Heart right ventricle (tissue), 16 donors: ENCODE measurements around the gene TECPR1. TPM values are rescaled to one million over a fixed set of nuclear protein-coding genes. Genes with fewer than 3 reads are reported as not detected.

Experiments
- ATAC-seq, 8 donors: fragments of 200-7000 bp; cut with Tn5 transposase; one replicate each; pipeline ENCODE4 v1.9.1; 2020; ENCODE audit warnings: mild to moderate bottlenecking in 8 of 8, moderate library complexity in 8 of 8, moderate number of reproducible peaks in 1 of 8
- DNase-seq, 2 donors: peaks; one replicate each; pipeline ENCODE4 v3.0.0-alpha.2; 2020
- H3K27ac ChIP-seq, 10 donors: fragments of 200-600 bp; sonication (generic) in 2 of 10; one replicate each; pipeline versions ENCODE4 v1.5.0 to v1.8.0; 2020 to 2022; ENCODE audit warnings: mild to moderate bottlenecking in 3 of 10
- H3K27me3 ChIP-seq, 7 donors: fragments of 200-600 bp; one replicate each; pipeline ENCODE4 v1.8.0; 2021 to 2022; ENCODE audit warnings: mild to moderate bottlenecking in 2 of 7
- H3K36me3 ChIP-seq, 9 donors: fragments of 200-600 bp; sonication (generic) in 1 of 9; one replicate each; pipeline versions ENCODE4 v1.5.0 to v1.8.0; 2020 to 2022; ENCODE audit warnings: mild to moderate bottlenecking in 2 of 9
- H3K4me1 ChIP-seq, 9 donors: fragments of 200-600 bp; sonication (generic) in 1 of 9; one replicate each; pipeline versions ENCODE4 v1.5.0 to v1.8.0; 2020 to 2022; ENCODE audit warnings: mild to moderate bottlenecking in 4 of 9
- H3K4me3 ChIP-seq, 10 donors: fragments of 200-600 bp; sonication (generic) in 2 of 10; one replicate each; pipeline versions ENCODE4 v1.5.0 to v1.8.0; 2020 to 2022; ENCODE audit warnings: mild to moderate bottlenecking in 7 of 10, moderate library complexity in 2 of 10
- H3K9me3 ChIP-seq, 11 donors: fragments of 200-600 bp in 10 of 11; sonication (generic) in 2 of 11; one replicate each; pipeline versions ENCODE4 v1.5.0 to v1.8.0; 2013 to 2022; ENCODE audit warnings: mild to moderate bottlenecking in 2 of 11, control low read depth in 1 of 11, moderate library complexity in 1 of 11
- WGBS, 2 donors: extraction: QIAGEN DNeasy Blood & Tissue Kit; methylation state at CpG; one replicate each; pipeline ENCODE4 v1.1.7; 2013; ENCODE audit warnings: inconsistent platforms in 1 of 2; 5-methylcytosine and 5-hydroxymethylcytosine counted together
- intact Hi-C, 10 donors: fragments of 100-400 bp; cut with DNase I; formaldehyde crosslinking; loops; one replicate each; pipeline versions ENCODE4 v1.11.1 to v1.14.2; 2022
- polyA plus RNA-seq, 2 donors: library from polyadenylated mRNA; stranded (reverse); fragments of 200-250 nt; gene quantifications; one replicate each; pipeline ENCODE4 v1.2.3, GENCODE V29; 2013
- total RNA-seq, 10 donors: library from RNA; stranded (reverse); fragmentation: NEBNext Ultra II Directional in 3 of 10; extraction: Animal tissue kit (Norgen Biotek cat#: 25700) in 3 of 10; gene quantifications; one replicate each; pipeline versions ENCODE4 v1.2.1 to v1.2.4, GENCODE V29; 2021 to 2023
- TF ChIP-seq, protein P1 (sequence below), 9 donors: fragments of 200-600 bp; sonication (generic) in 2 of 9; IDR thresholded peaks; one replicate each; pipeline versions ENCODE4 v1.5.0 to v1.8.0; 2021 to 2022; ENCODE audit warnings: antibody characterized with exemption in 9 of 9, mild to moderate bottlenecking in 5 of 9, moderate library complexity in 1 of 9
- donor health status: Arrhythmogenic right ventricular cardiomyopathy.
- donor health status: ischemic (EF 13 %, LVEDD 7.1; RV severe dilation, severe dysfunction).
- donor health status: healthy with polysubstance abuse.
- donor health status: DM: no; HTN: yes; CAD: no.
- donor health status: DM: no; HTN: no; CAD: no.
- donor health status: ischemic (EF 25% LVEDD 6.9; RV normal size, moderate dysfunction).
- donor health status: ischemic (EF 25% LVEDD 5.7; RV mildly dilated, moderate dysfunction).
- donor health status: healthy.
- donor health status: DM: yes; HTN: yes; CAD: no.
- donor health status: Ischemic cardiomyopathy.
- donor health status: ischemic (EF 35%, LVEDD 5.7; RV mildly dilated, moderate dysfunction).
- donor health status: nonischemic (EF 11% LVEDD 7.7; RV severe dilation, severe dysfunction).
- donor health status: DM: yes; HTN: yes; CAD: no.
- donor health status: PGD.
- donor health status: ischemic (EF 29% LVEDD 5.4; RV normal size, mild dysfunction).
- donor health status: nonischemic (EF 23%, LVEDD 6.1; RV moderate dilation, normal function).

The TECPR1 gene
- total and polyA plus RNA-seq, 12 donors = 12.8 to 23.8 (median 15.4) TPM

GRCh38 chr7:98294326-98294725 lies 42.3 kb upstream of the TECPR1 start:
- ATAC-seq = no peak
- Histone ChIP-seq H3K9me3 (no peaks in the 10 kb centered on the region), H3K27me3 (no peaks in the 10 kb centered on the region), H3K4me3 (no peak overlapping the region), H3K36me3 (peaks cover 0 to 63% (median 22%) of the 10 kb centered on the region in 9 donors), H3K4me1 (peaks cover 0 to 31% (median 18%) of the 10 kb centered on the region in 9 donors), H3K27ac (no peak overlapping the region)
- 86 to 88% methylated on average over 15 of the region's 15 CpGs for whole genome bisulfite sequencing, 2 donors
- DNase-seq = no peak
- intact Hi-C loops = loop anchor here in 6 of 10 donors (2.0 to 10.0 kb wide), 5 partner anchors 106 to 550 kb away; partner anchors contain the start of gene BAIAP2L1 (in 6 of the 6)
- TF ChIP-seq, protein P1, sequence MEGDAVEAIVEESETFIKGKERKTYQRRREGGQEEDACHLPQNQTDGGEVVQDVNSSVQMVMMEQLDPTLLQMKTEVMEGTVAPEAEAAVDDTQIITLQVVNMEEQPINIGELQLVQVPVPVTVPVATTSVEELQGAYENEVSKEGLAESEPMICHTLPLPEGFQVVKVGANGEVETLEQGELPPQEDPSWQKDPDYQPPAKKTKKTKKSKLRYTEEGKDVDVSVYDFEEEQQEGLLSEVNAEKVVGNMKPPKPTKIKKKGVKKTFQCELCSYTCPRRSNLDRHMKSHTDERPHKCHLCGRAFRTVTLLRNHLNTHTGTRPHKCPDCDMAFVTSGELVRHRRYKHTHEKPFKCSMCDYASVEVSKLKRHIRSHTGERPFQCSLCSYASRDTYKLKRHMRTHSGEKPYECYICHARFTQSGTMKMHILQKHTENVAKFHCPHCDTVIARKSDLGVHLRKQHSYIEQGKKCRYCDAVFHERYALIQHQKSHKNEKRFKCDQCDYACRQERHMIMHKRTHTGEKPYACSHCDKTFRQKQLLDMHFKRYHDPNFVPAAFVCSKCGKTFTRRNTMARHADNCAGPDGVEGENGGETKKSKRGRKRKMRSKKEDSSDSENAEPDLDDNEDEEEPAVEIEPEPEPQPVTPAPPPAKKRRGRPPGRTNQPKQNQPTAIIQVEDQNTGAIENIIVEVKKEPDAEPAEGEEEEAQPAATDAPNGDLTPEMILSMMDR (IDR thresholded peaks at IDR 0.05) = no peak

GRCh38 chr7:98293746-98294145 lies 41.7 kb upstream of the TECPR1 start:
- Histone ChIP-seq H3K4me1 (peaks cover 0 to 37% (median 24%) of the 10 kb centered on the region in 9 donors), H3K4me3 (no peak overlapping the region), H3K27ac (no peak overlapping the region), H3K36me3 (peaks cover 0 to 67% (median 22%) of the 10 kb centered on the region in 9 donors), H3K9me3 (no peaks in the 10 kb centered on the region), H3K27me3 (no peaks in the 10 kb centered on the region)
- TF ChIP-seq, protein P1 (IDR thresholded peaks at IDR 0.05) = no peak
- ATAC-seq (no peak), DNase-seq (no peak)
- intact Hi-C loops = loop anchor here in 6 of 10 donors (2.0 to 10.0 kb wide), 5 partner anchors 107 to 551 kb away; partner anchors contain the start of gene BAIAP2L1 (in 6 of the 6)
- 91 to 92% methylated on average over 13 of the region's 13 CpGs for WGBS, 2 donors

DNA sequence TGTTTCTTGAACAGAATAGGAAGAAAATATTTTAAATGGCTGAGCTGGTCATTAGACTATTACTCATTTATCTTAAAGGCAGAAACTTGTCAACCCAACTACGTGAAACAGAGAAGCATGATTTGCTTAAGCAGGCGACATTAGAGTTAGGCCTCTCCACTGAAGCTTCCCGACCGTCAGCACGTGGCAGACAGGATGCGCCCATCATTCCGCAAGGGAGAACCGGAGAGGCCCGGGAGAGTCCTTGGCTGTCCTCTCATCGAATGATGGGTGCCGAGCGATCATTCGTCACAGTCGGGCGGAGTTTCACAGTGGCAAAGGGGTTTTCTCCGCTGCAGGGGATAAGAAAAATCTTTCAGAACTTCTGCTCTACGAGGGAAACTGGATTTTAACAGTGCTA lies 41.2 kb upstream of the TECPR1 start:
- ATAC-seq = no peak
- TF ChIP-seq, protein P1 (IDR thresholded peaks at IDR 0.05) = no peak
- no peaks in the 10 kb centered on the region for H3K9me3 ChIP-seq
- no peak overlapping the region for H3K4me3 ChIP-seq
- H3K36me3 ChIP-seq = peaks cover 0 to 72% (median 22%) of the 10 kb centered on the region in 9 donors
- intact Hi-C loops = loop anchor here in 5 of 10 donors (5.0 to 10.0 kb wide), 4 partner anchors 109 to 552 kb away; partner anchors contain the start of gene BAIAP2L1 (in 3 of the 5)
- H3K27ac ChIP-seq = no peak overlapping the region
- peaks cover under 1 to 42% (median 27%) of the 10 kb centered on the region in 9 donors for H3K4me1 ChIP-seq
- WGBS, 2 donors = 79 to 80% methylated on average over 17 of the region's 17 CpGs
- no peak for DNase-seq
- no peaks in the 10 kb centered on the region for H3K27me3 ChIP-seq

DNA sequence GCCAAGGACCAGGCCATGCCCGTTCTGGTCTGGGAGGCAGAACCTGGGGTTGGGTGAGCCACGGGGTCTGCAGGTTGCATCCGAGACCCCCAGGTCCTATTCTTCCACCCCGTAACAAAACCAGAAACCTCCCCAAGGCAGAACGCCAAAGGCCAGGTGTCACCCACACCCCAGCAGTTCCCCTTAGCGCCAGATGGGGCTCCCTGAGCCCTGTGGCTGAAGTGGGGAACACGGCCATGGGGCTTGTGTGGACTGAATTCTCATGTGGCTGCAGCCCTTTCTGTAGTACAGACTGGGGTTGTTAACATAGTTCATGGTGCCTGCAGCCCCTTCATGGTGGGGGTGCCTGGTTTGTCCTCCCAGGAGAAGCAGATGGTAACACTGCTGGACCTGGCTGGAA lies 39.7 kb upstream of the TECPR1 start:
- TF ChIP-seq, protein P1 (IDR thresholded peaks at IDR 0.05) = peak in 3 of 9 donors; percentile 8 to 12 (median 11)
- peaks cover 16 to 57% (median 42%) of the 10 kb centered on the region in 9 donors for H3K4me1 ChIP-seq
- ATAC-seq (no peak), DNase-seq (no peak)
- H3K27me3 ChIP-seq = no peaks in the 10 kb centered on the region
- intact Hi-C loops = loop anchor here in 5 of 10 donors (5.0 to 10.0 kb wide), 4 partner anchors 111 to 553 kb away; partner anchors contain the start of gene BAIAP2L1 (in 3 of the 5)
- no peaks in the 10 kb centered on the region for H3K9me3 ChIP-seq
- no peak overlapping the region for H3K27ac ChIP-seq
- WGBS, 2 donors = 74 to 81% methylated on average over 7 of the region's 7 CpGs
- H3K4me3 ChIP-seq = no peak overlapping the region
- H3K36me3 ChIP-seq = peaks cover 0 to 87% (median 22%) of the 10 kb centered on the region in 9 donors
